Caco-2 (cell line): ENCODE data around the gene PRR22. TPM values are rescaled to one million over a fixed set of nuclear protein-coding genes. Genes with fewer than 3 reads are reported as not detected.

Experiments
- BruUV-seq: library from RNA; stranded (reverse); fragments of 400-500 nt; replicated peaks from 2 replicates; lab custom pipeline; 2021; lab: Mats Ljungman, UMichigan
- CTCF ChIA-PET: fragments of 300-600 bp; sonication (Branson Sonifier 250); formaldehyde crosslinking; loops from one replicate; lab custom pipeline; 2022; ENCODE audit warnings: antibody characterized with exemption; lab: Charles Lee
- POLR2A ChIA-PET: fragments of 300-600 bp; sonication (Branson Sonifier 250); formaldehyde crosslinking; loops from one replicate; lab custom pipeline; 2022; ENCODE audit warnings: antibody characterized with exemption; lab: Charles Lee
- DNase-seq, 2 experiments: peaks; one replicate each; pipeline versions ENCODE4 v3.0.0 to v3.0.0-alpha.2; 2020 to 2022
- H3K27me3 ChIP-seq: replicated peaks from 2 replicates; pipeline ENCODE4 v1.6.0; 2011; ENCODE audit warnings: low read length; ENCODE audit not compliant: control insufficient read depth, insufficient read depth
- H3K36me3 ChIP-seq: 2 replicates; pipeline ENCODE4 v1.5.1; 2011; ENCODE audit warnings: low read length; ENCODE audit not compliant: control insufficient read depth, insufficient read depth
- H3K4me1 ChIP-seq: fragments of 250-450 bp; sonication (Bioruptor Pico); 2 replicates; pipeline ENCODE4 v1.5.1; 2020; ENCODE audit warnings: mild to moderate bottlenecking
- H3K4me3 ChIP-seq: 2 replicates; pipeline ENCODE4 v1.5.1; 2011; ENCODE audit warnings: low read depth, mild to moderate bottlenecking, control low read depth, low read length
- H3K9me3 ChIP-seq: fragments of 250-450 bp; sonication (Bioruptor Pico); 2 replicates; pipeline ENCODE4 v1.5.1; 2020; ENCODE audit warnings: mild to moderate bottlenecking, moderate library complexity
- H3K27ac Mint-ChIP-seq: one replicate; pipeline ENCODE4 v1.8.0; 2022; ENCODE audit warnings: mixed read lengths; ENCODE audit not compliant: unreplicated experiment
- H3K27me3 Mint-ChIP-seq: one replicate; pipeline ENCODE4 v1.8.0; 2022; ENCODE audit warnings: mixed read lengths; ENCODE audit not compliant: insufficient read depth, unreplicated experiment
- H3K36me3 Mint-ChIP-seq: one replicate; pipeline ENCODE4 v1.8.0; 2022; ENCODE audit warnings: mild to moderate bottlenecking, mixed read lengths; ENCODE audit not compliant: insufficient read depth, unreplicated experiment
- H3K4me1 Mint-ChIP-seq: one replicate; pipeline ENCODE4 v1.8.0; 2022; ENCODE audit warnings: low read depth, mixed read lengths; ENCODE audit not compliant: unreplicated experiment
- H3K4me3 Mint-ChIP-seq: one replicate; pipeline ENCODE4 v1.8.0; 2022; ENCODE audit warnings: mild to moderate bottlenecking, moderate library complexity, mixed read lengths; ENCODE audit not compliant: unreplicated experiment
- H3K9me3 Mint-ChIP-seq: one replicate; pipeline ENCODE4 v1.8.0; 2022; ENCODE audit warnings: mixed read lengths; ENCODE audit not compliant: unreplicated experiment
- intact Hi-C: fragments of 100-400 bp; cut with micrococcal nuclease; formaldehyde crosslinking; loops from one replicate; pipeline ENCODE4 v1.10.0; 2022; ENCODE audit not compliant: unreplicated experiment
- total RNA-seq: library from RNA; stranded (reverse); gene quantifications from 2 replicates; pipeline ENCODE4 v1.2.3, GENCODE V29; 2022
- TF ChIP-seq, protein P1 (sequence below), 2 experiments: fragments of 200-600 bp in 1 of 2; IDR thresholded peaks; 1 replicate in 1 of 2; 2 replicates in 1 of 2; pipeline versions ENCODE4 v1.5.1 to v1.8.0; 2011 to 2022; ENCODE audit warnings: antibody characterized with exemption in 1 of 2, control low read depth in 1 of 2, inconsistent platforms in 1 of 2, low read depth in 1 of 2, low read length in 1 of 2, mild to moderate bottlenecking in 1 of 2, moderate library complexity in 1 of 2; ENCODE audit not compliant: insufficient read depth in 1 of 2, severe bottlenecking in 1 of 2, unreplicated experiment in 1 of 2

Gene PRR22
- total RNA-seq, 1 experiment from 2014 or later = 7.1 TPM

DNA sequence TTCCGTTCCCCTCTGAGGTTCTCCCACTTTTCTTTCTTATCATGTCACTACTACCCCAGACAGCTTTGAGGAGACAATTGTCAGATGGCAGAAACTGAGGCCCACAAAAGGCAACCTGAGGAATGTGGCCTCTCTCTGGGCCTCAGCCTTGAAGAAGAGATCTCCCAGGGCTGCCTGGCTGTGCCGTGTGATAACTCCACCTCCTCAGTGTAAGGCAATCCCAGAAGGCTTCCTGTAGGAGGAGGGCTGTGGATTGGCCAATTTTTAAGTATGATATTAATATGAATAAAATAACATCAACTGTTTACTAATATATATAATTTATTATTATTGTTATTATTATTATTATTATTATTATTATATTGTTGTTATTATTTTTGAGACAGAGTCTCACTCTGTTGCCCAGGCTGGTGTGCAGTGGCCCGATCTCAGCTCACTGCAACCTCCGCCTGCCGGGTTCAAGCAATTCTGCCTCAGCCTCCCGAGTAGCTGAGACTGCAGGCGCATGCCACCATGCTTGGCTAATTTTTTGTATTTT is 10.9 kb upstream of the PRR22 start:
- Histone ChIP-seq H3K36me3 (no peaks in the 10 kb centered on the region), H3K4me3 (no peak overlapping the region), H3K27me3 (no peaks in the 10 kb centered on the region), H3K4me1 (no peaks in the 10 kb centered on the region), H3K9me3 (no peaks in the 10 kb centered on the region)
- H3K4me1 Mint-ChIP-seq = no peaks in the 10 kb centered on the region
- intact Hi-C loops = no loop called here
- CTCF ChIA-PET = no interaction called here
- TF ChIP-seq, protein P1, sequence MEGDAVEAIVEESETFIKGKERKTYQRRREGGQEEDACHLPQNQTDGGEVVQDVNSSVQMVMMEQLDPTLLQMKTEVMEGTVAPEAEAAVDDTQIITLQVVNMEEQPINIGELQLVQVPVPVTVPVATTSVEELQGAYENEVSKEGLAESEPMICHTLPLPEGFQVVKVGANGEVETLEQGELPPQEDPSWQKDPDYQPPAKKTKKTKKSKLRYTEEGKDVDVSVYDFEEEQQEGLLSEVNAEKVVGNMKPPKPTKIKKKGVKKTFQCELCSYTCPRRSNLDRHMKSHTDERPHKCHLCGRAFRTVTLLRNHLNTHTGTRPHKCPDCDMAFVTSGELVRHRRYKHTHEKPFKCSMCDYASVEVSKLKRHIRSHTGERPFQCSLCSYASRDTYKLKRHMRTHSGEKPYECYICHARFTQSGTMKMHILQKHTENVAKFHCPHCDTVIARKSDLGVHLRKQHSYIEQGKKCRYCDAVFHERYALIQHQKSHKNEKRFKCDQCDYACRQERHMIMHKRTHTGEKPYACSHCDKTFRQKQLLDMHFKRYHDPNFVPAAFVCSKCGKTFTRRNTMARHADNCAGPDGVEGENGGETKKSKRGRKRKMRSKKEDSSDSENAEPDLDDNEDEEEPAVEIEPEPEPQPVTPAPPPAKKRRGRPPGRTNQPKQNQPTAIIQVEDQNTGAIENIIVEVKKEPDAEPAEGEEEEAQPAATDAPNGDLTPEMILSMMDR (IDR thresholded peaks at IDR 0.05; ENCODE audit: insufficient read depth in 1 of 2, low read depth in 1 of 2, low read length in 1 of 2, severe bottlenecking in 1 of 2, unreplicated experiment in 1 of 2) = no peak
- no peak overlapping the region for H3K27ac Mint-ChIP-seq
- H3K4me3 Mint-ChIP-seq = no peak overlapping the region
- no peak for DNase-seq
- peaks cover 9% of the 10 kb centered on the region for H3K36me3 Mint-ChIP-seq
- no TSS peak for BruUV-seq
- H3K27me3 Mint-ChIP-seq = no peaks in the 10 kb centered on the region
- H3K9me3 Mint-ChIP-seq = no peaks in the 10 kb centered on the region
- POLR2A ChIA-PET = no interaction called here

- H3K36me3 Mint-ChIP-seq = peaks cover 32% of the 10 kb centered on the region
- no TSS peak for BruUV-seq
- no peak overlapping the region for H3K4me3 Mint-ChIP-seq
- intact Hi-C loops = loop anchor here (5.0 kb wide), 1 partner anchor 71 kb away; the partner anchor contains the start of genes CATSPERD and LONP1
- POLR2A ChIA-PET = no interaction called here
- H3K4me1 Mint-ChIP-seq = no peaks in the 10 kb centered on the region
- TF ChIP-seq, protein P1 (IDR thresholded peaks at IDR 0.05; ENCODE audit: insufficient read depth in 1 of 2, low read depth in 1 of 2, low read length in 1 of 2, severe bottlenecking in 1 of 2, unreplicated experiment in 1 of 2) = no peak
- H3K27ac Mint-ChIP-seq = no peak overlapping the region
- DNase-seq = no peak
- no peaks in the 10 kb centered on the region for H3K9me3 Mint-ChIP-seq
- H3K4me3 ChIP-seq = no peak overlapping the region
- H3K4me1 ChIP-seq = no peaks in the 10 kb centered on the region
- H3K27me3 Mint-ChIP-seq = no peaks in the 10 kb centered on the region
- H3K36me3 ChIP-seq = peaks cover 2% of the 10 kb centered on the region; the same call in 1 of the 2 replicates
- CTCF ChIA-PET = interaction anchor here (1.4 kb wide), 1 partner anchor 11 kb away, joined by 7 read pairs; no protein-coding TSS in a partner anchor
- H3K9me3 ChIP-seq = no peaks in the 10 kb centered on the region
- no peaks in the 10 kb centered on the region for H3K27me3 ChIP-seq
Measured at GRCh38 chr19:5793188-5793587, 8.6 kb upstream of the PRR22 start.

GRCh38 chr19:5792224-5792623 is 7.7 kb upstream of the PRR22 start:
- BruUV-seq = no TSS peak
- Mint-ChIP-seq H3K4me3 (no peak overlapping the region), H3K9me3 (no peaks in the 10 kb centered on the region), H3K4me1 (no peaks in the 10 kb centered on the region), H3K36me3 (peaks cover 40% of the 10 kb centered on the region), H3K27me3 (no peaks in the 10 kb centered on the region), H3K27ac (no peak overlapping the region)
- CTCF ChIA-PET = interaction anchor here (0.6 to 1.9 kb wide), 2 partner anchors 10 to 12 kb away, joined by 3 to 11 read pairs; no protein-coding TSS in a partner anchor
- Histone ChIP-seq H3K27me3 (no peaks in the 10 kb centered on the region), H3K4me3 (no peak overlapping the region), H3K36me3 (peaks cover 4% of the 10 kb centered on the region; the same call in 1 of the 2 replicates), H3K4me1 (no peaks in the 10 kb centered on the region), H3K9me3 (no peaks in the 10 kb centered on the region)
- TF ChIP-seq, protein P1 (IDR thresholded peaks at IDR 0.05; ENCODE audit: insufficient read depth in 1 of 2, low read depth in 1 of 2, low read length in 1 of 2, severe bottlenecking in 1 of 2, unreplicated experiment in 1 of 2) = no peak
- no peak for DNase-seq
- intact Hi-C loops = loop anchor here (5.0 kb wide), 1 partner anchor 70 kb away; the partner anchor contains the start of genes CATSPERD and LONP1
- POLR2A ChIA-PET = no interaction called here
